HepG2 (cell line): ENCODE measurements around the gene IFNB1.

Experiments
- CTCF ChIP-seq: sonication (generic); formaldehyde crosslinking; IDR thresholded peaks from 2 replicates; pipeline ENCODE4 v1.5.0; 2020; ENCODE audit warnings: mild to moderate bottlenecking, missing genetic modification reagents, moderate library complexity
- EP300 ChIP-seq, 3 experiments: sonication (generic) in 1 of 3; formaldehyde crosslinking in 1 of 3; IDR thresholded peaks; 2 replicates each; pipeline versions ENCODE4 v1.5.1 to v1.6.1; 2011 to 2020; ENCODE audit warnings: low read depth in 2 of 3, low read length in 2 of 3, borderline replicate concordance in 1 of 3, improper control_type of control experiment in 1 of 3, mild to moderate bottlenecking in 1 of 3, missing genetic modification reagents in 1 of 3, moderate library complexity in 1 of 3
- MEIS2 ChIP-seq: sonication (generic); formaldehyde crosslinking; IDR thresholded peaks from 2 replicates; pipeline ENCODE4 v1.9.0; 2021; ENCODE audit warnings: mild to moderate bottlenecking, missing genetic modification reagents
- NR2F6 ChIP-seq, 2 experiments: IDR thresholded peaks; 2 replicates each; pipeline ENCODE4 v1.6.1; 2016; ENCODE audit warnings: antibody characterized with exemption in 1 of 2, mild to moderate bottlenecking in 1 of 2
- PTBP1 ChIP-seq: fragments of 200-400 bp; formaldehyde crosslinking; IDR thresholded peaks from 2 replicates; pipeline ENCODE4 v1.6.1; 2018; ENCODE audit warnings: low read length, low read depth; ENCODE audit not compliant: poor library complexity, severe bottlenecking
- TAF1 ChIP-seq: sonication (generic); formaldehyde crosslinking; IDR thresholded peaks from 2 replicates; pipeline ENCODE4 v1.4.0; 2020; ENCODE audit warnings: missing genetic modification reagents
- TCF7 ChIP-seq: sonication (generic); IDR thresholded peaks from 2 replicates; pipeline ENCODE4 v1.6.1; 2016; ENCODE audit warnings: antibody characterized with exemption, low read depth
- ZNF597 ChIP-seq: sonication (generic); formaldehyde crosslinking; IDR thresholded peaks from 2 replicates; pipeline ENCODE4 v1.5.0; 2020; ENCODE audit warnings: missing genetic modification reagents
- ZNF678 ChIP-seq: sonication (generic); formaldehyde crosslinking; IDR thresholded peaks from 2 replicates; pipeline ENCODE4 v1.4.0; 2020; ENCODE audit warnings: mild to moderate bottlenecking, missing genetic modification reagents

GRCh38 chr9:21056931-21057330 is 20.8 kb downstream of the IFNB1 start:
- TF ChIP-seq PTBP1: no peak
- TF ChIP-seq NR2F6 (IDR thresholded peaks at IDR 0.05): no peak
- TF ChIP-seq NR2F6 (CRISPR knock-in tag; IDR thresholded peaks at IDR 0.05): no peak
- TF ChIP-seq TCF7: no peak
- no peak for TF ChIP-seq CTCF (CRISPR knock-in tag)
- TF ChIP-seq TAF1 (CRISPR knock-in tag): no peak
- TF ChIP-seq ZNF597 (CRISPR knock-in tag): no peak
- no peak for TF ChIP-seq EP300 (IDR thresholded peaks at IDR 0.05; ENCODE audit: low read depth in 2 of 2, low read length in 2 of 2)
- no peak for TF ChIP-seq EP300 (CRISPR knock-in tag; IDR thresholded peaks at IDR 0.05; ENCODE audit: borderline replicate concordance)
- TF ChIP-seq ZNF678: no peak
- no peak for TF ChIP-seq MEIS2
